Uterus (tissue), 4 donors: ENCODE measurements around the gene APOBEC2. TPM values are rescaled to one million over a fixed set of nuclear protein-coding genes. Genes with fewer than 3 reads are reported as not detected.

ENCODE experiments used
- DNase-seq, 2 donors: peaks; one replicate each; pipeline ENCODE4 v3.0.0-alpha.2; 2019 to 2020
- H3K27ac ChIP-seq, 2 donors: fragments of 200-600 bp; sonication (generic); 1 replicate in 1 of 2; 2 replicates in 1 of 2; pipeline ENCODE4 v1.5.1; 2016 to 2018
- H3K27me3 ChIP-seq, 2 donors: fragments of 200-600 bp; sonication (generic); one replicate each; pipeline ENCODE4 v1.5.1; 2018 to 2019; ENCODE audit warnings: control low read depth in 1 of 2
- H3K36me3 ChIP-seq, 2 donors: fragments of 200-600 bp; sonication (generic); one replicate each; pipeline ENCODE4 v1.5.1; 2019; ENCODE audit warnings: control low read depth in 1 of 2
- H3K4me1 ChIP-seq, 2 donors: fragments of 200-600 bp; sonication (generic); one replicate each; pipeline ENCODE4 v1.5.1; 2018 to 2019; ENCODE audit warnings: control low read depth in 1 of 2
- H3K4me3 ChIP-seq, 2 donors: fragments of 200-600 bp; sonication (generic); 1 replicate in 1 of 2; 2 replicates in 1 of 2; pipeline ENCODE4 v1.5.1; 2018 to 2019; ENCODE audit warnings: mild to moderate bottlenecking in 1 of 2
- H3K9me3 ChIP-seq, 2 donors: fragments of 200-600 bp; sonication (generic); one replicate each; pipeline ENCODE4 v1.5.1; 2019; ENCODE audit warnings: control low read depth in 1 of 2
- POLR2A ChIP-seq, 2 donors: fragments of 450-650 bp; IDR thresholded peaks; one replicate each; pipeline ENCODE4 v1.6.1; 2016; ENCODE audit warnings: antibody characterized with exemption in 2 of 2, mild to moderate bottlenecking in 1 of 2, moderate library complexity in 1 of 2
- intact Hi-C: fragments of 100-400 bp; cut with DNase I; formaldehyde crosslinking; loops from one replicate; pipeline ENCODE4 v1.15.1; 2023; ENCODE audit warnings: low total_unique reads
- total RNA-seq, 4 donors: library from RNA; depleted of rRNA in 3 of 4; stranded (reverse); fragments of >200 nt in 3 of 4; gene quantifications; one replicate each; pipeline versions ENCODE4 v1.1.0 to v1.2.4, GENCODE V29; 2014 to 2023
- TF ChIP-seq, protein P1 (sequence below), 4 experiments: fragments of 200-600 bp in 2 of 4; fragments of 450-650 bp in 2 of 4; sonication (generic) in 2 of 4; IDR thresholded peaks; one replicate each; pipeline ENCODE4 v1.5.1; 2016 to 2019; ENCODE audit warnings: antibody characterized with exemption in 4 of 4, mild to moderate bottlenecking in 2 of 4, moderate library complexity in 1 of 4
- donor health status: DM: yes; HTN: yes; CAD: no.

The APOBEC2 gene
- total RNA-seq, 4 donors from 2014 or later: not detected

DNA sequence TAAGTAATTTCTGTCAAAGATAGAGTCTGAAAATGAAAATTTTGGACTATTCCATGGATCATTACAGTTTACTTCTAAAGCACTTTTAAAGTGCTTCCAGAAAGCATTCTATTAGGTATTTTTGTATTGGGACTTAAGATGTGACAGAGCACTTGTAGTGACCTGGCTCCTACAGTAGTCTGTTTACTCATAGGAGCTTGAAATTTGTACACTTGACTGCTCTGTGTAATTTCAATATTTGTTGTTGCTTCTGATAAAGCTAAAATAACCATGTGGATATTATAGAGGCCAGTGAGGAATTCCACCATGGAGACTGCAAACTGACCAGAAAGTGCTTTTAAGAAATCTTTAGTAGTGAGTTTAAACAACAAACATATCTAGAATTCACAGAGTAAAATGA, 30.1 kb downstream of the APOBEC2 start:
- Histone ChIP-seq H3K27me3 (no peaks in the 10 kb centered on the region), H3K36me3 (no peaks in the 10 kb centered on the region)

GRCh38 chr6:41085182-41085581, 32.2 kb downstream of the APOBEC2 start:
- Histone ChIP-seq H3K4me3 (no peak overlapping the region), H3K36me3 (no peaks in the 10 kb centered on the region), H3K4me1 (peaks cover 0 to 7% of the 10 kb centered on the region in 2 donors), H3K9me3 (no peaks in the 10 kb centered on the region), H3K27me3 (no peaks in the 10 kb centered on the region), H3K27ac (no peak overlapping the region)
- intact Hi-C loops: no loop called here
- TF ChIP-seq, protein P1, sequence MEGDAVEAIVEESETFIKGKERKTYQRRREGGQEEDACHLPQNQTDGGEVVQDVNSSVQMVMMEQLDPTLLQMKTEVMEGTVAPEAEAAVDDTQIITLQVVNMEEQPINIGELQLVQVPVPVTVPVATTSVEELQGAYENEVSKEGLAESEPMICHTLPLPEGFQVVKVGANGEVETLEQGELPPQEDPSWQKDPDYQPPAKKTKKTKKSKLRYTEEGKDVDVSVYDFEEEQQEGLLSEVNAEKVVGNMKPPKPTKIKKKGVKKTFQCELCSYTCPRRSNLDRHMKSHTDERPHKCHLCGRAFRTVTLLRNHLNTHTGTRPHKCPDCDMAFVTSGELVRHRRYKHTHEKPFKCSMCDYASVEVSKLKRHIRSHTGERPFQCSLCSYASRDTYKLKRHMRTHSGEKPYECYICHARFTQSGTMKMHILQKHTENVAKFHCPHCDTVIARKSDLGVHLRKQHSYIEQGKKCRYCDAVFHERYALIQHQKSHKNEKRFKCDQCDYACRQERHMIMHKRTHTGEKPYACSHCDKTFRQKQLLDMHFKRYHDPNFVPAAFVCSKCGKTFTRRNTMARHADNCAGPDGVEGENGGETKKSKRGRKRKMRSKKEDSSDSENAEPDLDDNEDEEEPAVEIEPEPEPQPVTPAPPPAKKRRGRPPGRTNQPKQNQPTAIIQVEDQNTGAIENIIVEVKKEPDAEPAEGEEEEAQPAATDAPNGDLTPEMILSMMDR (IDR thresholded peaks at IDR 0.05): no peak
- no peak for TF ChIP-seq POLR2A (IDR thresholded peaks at IDR 0.05)
- no peak for DNase-seq

More for the DNA sequence above, 30.1 kb downstream of the APOBEC2 start:
- no peak overlapping the region for H3K27ac ChIP-seq
- H3K9me3 ChIP-seq: no peaks in the 10 kb centered on the region
- H3K4me1 ChIP-seq: peaks cover 4 to 7% of the 10 kb centered on the region in 2 donors
- TF ChIP-seq, protein P1 (IDR thresholded peaks at IDR 0.05): no peak
- no peak for TF ChIP-seq POLR2A (IDR thresholded peaks at IDR 0.05)
- DNase-seq: no peak
- intact Hi-C loops: no loop called here
- H3K4me3 ChIP-seq: no peak overlapping the region

DNA sequence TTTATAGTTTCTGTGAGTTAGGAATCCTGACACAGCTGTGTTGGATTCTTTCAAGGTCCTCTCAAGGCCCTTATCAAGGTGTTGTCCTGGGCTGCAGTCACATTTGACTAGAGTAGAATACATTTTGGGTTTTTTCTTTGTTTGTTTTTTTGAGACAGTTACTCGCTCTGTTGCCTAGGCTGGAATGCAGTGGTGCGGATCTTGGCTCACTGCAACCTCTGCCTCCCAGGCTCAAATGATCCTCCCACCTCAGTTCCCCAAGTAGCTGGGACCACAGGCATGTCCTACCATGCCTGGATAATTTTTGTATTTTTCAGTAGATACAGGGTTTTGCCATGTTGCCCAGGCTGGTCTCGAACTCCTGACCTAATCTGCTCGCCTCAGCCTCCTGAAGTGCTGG, 35.4 kb downstream of the APOBEC2 start:
- Histone ChIP-seq H3K36me3 (no peaks in the 10 kb centered on the region), H3K9me3 (no peaks in the 10 kb centered on the region), H3K27me3 (no peaks in the 10 kb centered on the region), H3K4me1 (no peaks in the 10 kb centered on the region), H3K27ac (no peak overlapping the region), H3K4me3 (no peak overlapping the region)
- intact Hi-C loops: no loop called here
- DNase-seq: no peak
- TF ChIP-seq, protein P1 (IDR thresholded peaks at IDR 0.05): no peak

- intact Hi-C loops: no loop called here
- H3K36me3 ChIP-seq: no peaks in the 10 kb centered on the region
- H3K27ac ChIP-seq: no peak overlapping the region
Measured at GRCh38 chr6:41090841-41091761, 38.1 kb downstream of the APOBEC2 start.

More at GRCh38 chr6:41090841-41091761, 38.1 kb downstream of the APOBEC2 start:
- Histone ChIP-seq H3K4me3 (no peak overlapping the region), H3K4me1 (no peaks in the 10 kb centered on the region), H3K27me3 (no peaks in the 10 kb centered on the region), H3K9me3 (no peaks in the 10 kb centered on the region)
- no peak for DNase-seq
- no peak for TF ChIP-seq POLR2A (IDR thresholded peaks at IDR 0.05)
- TF ChIP-seq, protein P1 (IDR thresholded peaks at IDR 0.05): no peak
